GM13977 (cell line): Measurements from ENCODE around the gene PSMD4.

Source experiments
- DNase-seq: peaks from one replicate; pipeline ENCODE4 v3.0.0; 2012; ENCODE audit warnings: low spot score
- CTCF ChIP-seq: IDR thresholded peaks from 2 replicates; pipeline ENCODE4 v1.5.1; 2012; ENCODE audit warnings: mild to moderate bottlenecking, control low read depth; ENCODE audit not compliant: insufficient read depth; ENCODE audit errors: extremely low read depth, missing control alignments
- in situ Hi-C: fragments of 300-500 bp; cut with MboI; formaldehyde crosslinking; loops from one replicate; pipeline ENCODE4 v1.12.0; 2022; ENCODE audit warnings: low sequenced_read_pairs, low pct_unique_long_range_greater_than_20kb, mixed read lengths, inconsistent platforms; ENCODE audit not compliant: unreplicated experiment

The PSMD4 gene

GRCh38 chr1:151222130-151222529, 32.4 kb upstream of the PSMD4 start:
- no peak for TF ChIP-seq CTCF
- in situ Hi-C loops, result no loop called here
- DNase-seq, result no peak

- in situ Hi-C loops, result no loop called here
- no peak for TF ChIP-seq CTCF
- DNase-seq, result no peak
Observed at GRCh38 chr1:151235235-151235634, 19.3 kb upstream of the PSMD4 start.

- DNase-seq, result peak; percentile 39
- TF ChIP-seq CTCF, result no peak
- in situ Hi-C loops, result no loop called here
Observed at GRCh38 chr1:151237678-151238466, 16.7 kb upstream of the PSMD4 start.

- no peak for DNase-seq
- in situ Hi-C loops, result no loop called here
- no peak for TF ChIP-seq CTCF
Observed at GRCh38 chr1:151238467-151238739, 16.1 kb upstream of the PSMD4 start.

- no peak for DNase-seq
- in situ Hi-C loops, result no loop called here
- no peak for TF ChIP-seq CTCF
Observed at GRCh38 chr1:151242442-151242841, 12.1 kb upstream of the PSMD4 start.

GRCh38 chr1:151243683-151244216, 10.8 kb upstream of the PSMD4 start:
- no peak for DNase-seq
- in situ Hi-C loops, result no loop called here
- TF ChIP-seq CTCF, result no peak
